Activated CD4-positive, alpha-beta T cell treated with anti-CD3 and anti-CD28 coated beads, Interleukin-2, amount 50 U/mL, for 16 hours (primary cell): ENCODE data around the gene SLC41A1.
A peak's percentile ranks its signal among the peaks of the same experiment; 100 is the strongest.

Source experiments
- DNase-seq: peaks from one replicate; pipeline ENCODE4 v3.0.0-alpha.2; 2020

The SLC41A1 gene

DNA sequence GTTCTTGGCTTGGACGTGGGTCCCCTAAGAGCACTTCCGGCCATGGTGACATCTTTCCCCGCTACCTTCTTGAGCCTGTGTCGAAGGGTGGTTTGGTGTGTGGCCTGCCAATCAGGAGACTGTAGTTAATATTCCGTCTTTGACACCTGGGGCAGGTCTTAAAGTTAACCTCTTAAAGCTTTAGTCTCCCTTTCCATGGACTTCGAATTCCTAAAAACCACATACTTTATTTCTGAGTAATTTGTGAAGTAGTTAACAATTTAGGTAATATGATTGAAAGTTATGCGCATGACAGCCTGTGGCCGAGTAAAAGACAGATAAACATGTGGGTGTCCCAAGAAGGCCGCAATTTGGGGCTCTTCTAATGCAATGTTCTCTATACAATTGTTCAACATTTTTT, 27.6 kb downstream of the SLC41A1 start:
- no peak for DNase-seq

DNA sequence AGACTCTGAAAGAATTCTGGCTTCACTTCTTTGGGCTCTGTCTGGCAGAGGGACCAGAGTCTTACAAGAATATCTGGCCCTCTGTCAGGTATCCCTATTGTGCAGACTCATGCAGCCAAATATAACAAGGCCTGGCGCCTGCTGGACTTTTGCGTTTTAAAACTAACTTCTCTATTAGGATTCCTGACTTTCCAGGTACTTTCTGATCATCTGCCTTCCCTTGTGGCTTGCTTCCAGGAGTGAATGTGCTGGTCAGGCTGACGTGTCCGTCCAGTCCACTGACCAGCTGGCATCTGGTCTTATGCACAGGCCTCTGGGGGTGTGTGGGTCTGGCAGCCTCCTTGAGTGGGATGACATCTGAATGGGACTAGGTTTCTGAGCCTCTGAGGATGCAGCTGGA, 29.1 kb downstream of the SLC41A1 start:
- DNase-seq: no peak

DNA sequence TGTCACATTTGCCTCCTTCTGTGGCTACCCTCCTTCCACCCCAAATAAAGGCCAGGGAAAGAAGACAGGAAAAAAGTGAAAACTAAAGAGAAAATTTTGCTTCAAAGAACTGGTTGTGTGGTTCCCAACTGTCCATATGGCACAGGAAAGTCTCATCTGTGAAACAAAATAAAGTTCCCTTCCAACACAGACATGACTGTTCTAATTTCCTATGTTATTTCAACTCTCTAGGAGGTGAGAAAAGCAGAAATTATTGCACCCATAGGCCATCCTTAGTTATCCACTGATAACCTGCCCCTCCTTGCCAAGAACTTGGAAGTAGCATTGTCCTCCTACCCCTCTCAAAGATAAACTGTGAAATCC, 29.6 kb downstream of the SLC41A1 start:
- no peak for DNase-seq

DNA sequence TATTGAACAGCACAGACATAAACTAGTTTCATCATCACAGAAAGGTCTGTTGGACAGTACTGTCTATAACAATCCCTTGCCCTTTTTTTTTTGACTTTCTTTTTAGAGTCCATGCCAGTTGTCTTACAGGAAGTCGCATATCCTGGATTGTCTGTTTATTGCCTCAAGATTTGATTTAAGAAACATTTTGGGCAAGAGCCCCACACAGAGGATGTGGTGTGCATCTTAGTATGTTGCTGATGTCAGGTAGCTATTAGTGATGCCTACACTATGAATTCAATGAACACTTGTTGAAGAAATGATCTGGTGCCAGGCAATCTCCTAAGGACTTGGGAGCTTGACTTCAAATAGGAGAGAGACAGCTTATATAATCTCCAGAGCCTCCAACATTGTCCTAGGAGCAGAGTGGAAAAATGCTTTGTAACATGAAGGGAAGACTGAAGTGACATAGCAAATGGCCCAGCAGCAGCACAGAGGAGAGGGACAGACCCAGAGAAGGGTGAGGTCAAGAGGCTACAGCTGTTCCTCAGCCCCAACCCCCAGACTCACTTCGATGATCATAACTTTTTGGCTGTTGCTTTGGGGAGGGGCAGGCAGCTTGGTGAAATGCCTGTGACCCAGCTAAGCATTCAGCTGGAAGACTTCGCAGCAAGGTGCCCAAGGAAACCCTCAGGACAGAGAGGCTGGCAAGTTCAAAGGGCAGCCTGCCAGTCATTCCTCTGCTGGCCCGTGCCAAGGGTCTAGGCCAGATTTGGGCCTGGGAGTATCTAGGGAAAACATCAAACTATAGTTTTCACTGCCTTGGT, 30.2 kb downstream of the SLC41A1 start:
- DNase-seq: no peak

DNA sequence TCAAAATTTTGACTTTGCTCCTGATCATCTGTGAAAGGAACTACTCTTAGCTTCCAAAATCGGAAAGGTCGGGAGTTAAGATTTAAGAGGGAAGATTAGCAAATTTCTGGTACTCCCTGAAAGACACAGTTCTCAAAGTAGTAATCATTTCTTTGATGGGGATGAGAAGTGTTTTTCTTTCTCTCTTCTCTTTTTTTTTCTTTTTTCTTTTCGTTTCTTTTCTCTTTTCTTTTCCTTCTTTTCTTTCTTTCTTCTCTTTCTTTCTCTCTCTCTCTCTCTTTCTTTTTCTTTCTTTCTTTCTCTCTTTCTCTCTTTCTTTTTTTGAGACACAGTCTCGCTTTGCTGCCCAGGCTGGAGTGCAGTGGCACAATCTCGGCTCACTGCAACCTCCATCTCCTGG, 32.7 kb downstream of the SLC41A1 start:
- no peak for DNase-seq

DNA sequence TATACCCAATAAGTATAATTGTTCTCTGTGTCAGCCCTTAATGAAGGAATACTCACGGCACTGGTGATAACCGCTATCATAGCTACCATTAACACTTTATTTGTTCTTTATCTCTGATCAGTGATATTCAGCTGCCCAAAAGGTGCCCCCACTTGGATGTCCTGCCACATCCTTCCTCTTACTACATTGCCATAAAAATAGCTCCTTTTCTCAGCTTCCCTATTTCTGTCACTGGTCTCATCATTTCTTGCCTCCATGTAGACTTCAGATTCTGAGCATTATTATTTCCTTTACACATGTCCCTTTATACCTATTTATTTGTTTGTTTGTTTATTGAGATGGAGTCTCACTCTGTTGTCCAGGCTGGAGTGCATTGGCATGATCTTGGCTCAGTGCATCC, 35.0 kb downstream of the SLC41A1 start:
- no peak for DNase-seq

DNA sequence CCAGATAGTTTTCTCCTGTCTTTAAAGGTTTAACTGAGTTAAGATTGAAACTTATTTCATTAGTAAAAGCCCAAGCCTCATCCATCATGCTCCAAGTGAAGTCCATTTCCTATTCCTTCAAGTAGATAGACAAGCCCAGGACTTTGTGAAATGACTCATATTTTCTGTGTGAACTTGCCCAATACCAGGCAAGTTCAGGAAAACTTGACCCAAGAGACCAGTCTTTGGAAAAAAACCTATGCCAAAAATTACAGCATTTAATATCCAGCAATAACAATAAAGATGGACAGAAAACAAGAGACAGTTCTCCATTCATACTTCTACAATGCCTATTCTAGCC, 37.3 kb downstream of the SLC41A1 start:
- DNase-seq: no peak

DNA sequence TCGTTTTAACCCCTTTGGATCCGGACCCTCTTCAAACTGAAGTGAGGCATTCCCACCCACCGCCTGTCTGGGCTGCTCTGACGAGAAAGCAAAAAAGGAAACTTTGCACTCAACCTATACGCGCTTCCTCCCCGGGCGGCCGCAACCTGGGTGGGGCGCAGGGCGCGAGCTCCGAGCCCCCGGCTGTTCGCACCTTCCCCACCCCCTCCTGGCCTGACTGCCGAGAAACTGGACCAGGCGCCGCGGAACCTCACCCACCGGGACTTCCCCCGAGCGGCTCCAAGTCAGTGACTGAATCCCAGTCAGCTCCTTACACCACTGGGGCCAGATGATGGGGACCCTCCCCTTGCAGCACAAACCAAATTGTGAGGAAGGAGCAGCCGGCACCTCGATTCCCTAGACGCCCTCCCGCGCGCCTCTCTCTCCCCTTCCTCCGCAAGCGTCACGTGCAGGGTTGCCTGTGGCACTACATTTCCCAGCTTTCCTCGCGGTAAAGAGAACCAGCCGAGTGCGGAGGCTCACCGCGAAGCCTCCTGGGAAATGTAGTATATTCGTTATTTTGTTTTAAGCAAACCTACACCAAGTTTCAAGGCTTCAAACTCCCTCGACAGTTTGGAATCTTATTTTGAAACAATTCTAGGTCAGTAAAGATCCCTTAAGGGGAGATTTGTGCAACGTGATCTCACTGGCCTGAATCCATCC, 37.8 kb downstream of the SLC41A1 start, which contains the start of gene RAB29:
Gene RAB29 (minus strand): TSS at position 468 of the 702 bp plus-strand sequence. CDS start 526 bp downstream, outside the sequence.
- peak; percentile 93 for DNase-seq

DNA sequence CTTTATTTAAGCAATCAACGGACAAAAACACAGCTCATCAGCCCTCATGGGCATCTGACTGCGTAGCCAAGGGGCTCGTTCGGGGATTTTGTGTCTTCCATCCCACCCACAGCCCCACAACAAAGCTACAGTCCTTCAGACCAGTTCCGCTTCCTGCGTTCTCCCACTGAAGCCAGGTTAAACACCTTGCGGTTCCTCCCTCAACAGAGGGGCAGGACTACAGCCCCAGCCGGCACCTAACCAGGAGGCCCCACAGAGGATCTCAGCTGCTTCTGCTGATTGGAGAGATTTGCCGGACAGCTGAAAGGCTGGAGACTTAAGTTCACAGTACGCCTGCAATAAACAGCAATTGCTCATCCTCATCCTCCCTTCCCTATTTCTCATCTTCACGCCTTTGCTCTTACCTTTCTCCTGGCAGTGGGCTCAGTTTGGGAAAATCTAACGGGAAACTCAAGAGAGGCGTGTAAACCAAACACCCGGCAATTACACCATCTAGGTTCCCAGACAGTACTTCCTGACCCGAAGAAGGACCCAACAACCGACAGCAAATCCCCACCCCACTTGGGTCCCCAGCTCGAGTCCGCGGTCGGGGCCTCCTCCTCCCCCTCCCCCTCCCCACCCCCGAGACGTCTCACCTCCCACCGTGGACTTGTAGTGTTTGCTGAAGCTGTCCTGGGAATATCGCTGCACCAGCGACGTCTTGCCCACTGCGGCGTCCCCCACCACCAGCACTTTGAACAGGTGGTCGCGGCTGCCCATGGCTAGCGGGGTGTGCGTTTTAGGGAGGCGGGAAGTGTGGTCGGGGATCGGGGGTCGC, 38.6 kb downstream of the SLC41A1 start:
- peak; percentile 65 for DNase-seq

DNA sequence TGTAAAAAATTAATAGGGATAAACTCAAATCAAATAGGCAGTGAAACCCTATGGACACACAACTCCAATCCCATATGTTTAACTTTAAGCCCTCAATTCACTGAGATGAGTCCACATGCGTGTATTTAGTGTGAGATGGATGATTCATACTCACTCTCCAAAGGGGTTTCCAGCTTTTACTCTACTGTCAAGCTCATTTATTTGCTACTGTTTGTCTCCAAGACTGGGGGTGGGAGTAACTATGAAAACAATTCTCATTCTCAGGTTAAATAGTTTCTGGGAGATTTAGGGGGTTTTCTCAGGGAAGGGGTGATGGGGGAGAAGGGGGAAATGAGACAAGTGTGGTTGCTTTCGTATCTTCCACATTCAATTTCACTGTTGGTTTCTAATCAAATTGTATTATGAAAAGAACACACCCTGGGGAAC, 40.4 kb downstream of the SLC41A1 start:
- DNase-seq: peak; percentile 76

DNA sequence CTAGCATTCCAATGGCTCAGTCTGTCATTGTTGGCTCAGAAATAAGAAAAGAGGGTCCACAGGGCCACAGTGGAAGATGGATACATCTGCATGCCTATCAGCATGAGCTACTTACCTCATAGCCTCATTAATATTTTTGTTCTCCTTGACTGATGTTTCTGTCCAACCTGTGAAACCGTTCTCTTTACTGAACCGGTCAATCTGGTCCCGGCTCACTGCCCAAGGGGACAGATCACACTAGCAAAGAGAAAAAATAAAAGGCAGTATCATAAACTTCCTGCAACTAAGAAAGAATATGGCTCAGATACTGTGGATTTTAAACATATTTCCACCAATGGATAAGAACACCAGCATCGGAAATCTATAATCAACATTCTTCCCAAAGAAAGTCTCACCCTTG, 42.4 kb downstream of the SLC41A1 start:
- no peak for DNase-seq

DNA sequence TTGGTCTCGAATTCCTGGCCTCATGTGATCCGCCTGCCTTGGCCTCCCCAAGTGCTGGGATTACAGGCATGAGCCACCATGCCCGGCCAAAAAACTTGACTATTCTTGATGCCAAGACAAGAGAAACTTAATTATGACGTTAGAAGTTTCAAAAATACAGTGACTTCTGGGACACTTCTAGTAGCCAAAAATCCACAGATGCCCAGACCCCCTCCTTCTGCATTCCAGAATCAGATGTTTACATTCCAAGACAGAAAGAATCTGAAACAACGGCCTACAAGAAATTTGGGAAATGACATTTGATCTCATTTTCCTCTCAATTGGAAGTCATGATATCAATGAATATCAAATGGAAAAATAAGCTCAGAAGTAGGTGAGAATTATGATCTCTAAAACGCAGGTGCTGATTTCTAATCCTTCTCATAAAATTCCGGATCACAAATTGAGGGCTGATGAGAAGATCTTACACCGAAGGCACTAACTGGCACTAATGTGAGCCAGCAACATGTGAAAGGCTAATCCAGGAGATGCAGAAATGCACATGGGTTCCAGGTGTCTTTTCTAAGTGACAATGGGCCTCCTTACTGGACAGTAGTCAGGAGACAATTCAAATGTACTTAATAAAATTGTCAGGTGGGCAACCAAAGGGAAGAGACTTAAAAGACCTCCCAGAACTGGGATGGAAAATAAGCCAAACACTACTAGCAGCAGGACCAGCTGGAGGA, 43.2 kb downstream of the SLC41A1 start:
- DNase-seq: no peak

DNA sequence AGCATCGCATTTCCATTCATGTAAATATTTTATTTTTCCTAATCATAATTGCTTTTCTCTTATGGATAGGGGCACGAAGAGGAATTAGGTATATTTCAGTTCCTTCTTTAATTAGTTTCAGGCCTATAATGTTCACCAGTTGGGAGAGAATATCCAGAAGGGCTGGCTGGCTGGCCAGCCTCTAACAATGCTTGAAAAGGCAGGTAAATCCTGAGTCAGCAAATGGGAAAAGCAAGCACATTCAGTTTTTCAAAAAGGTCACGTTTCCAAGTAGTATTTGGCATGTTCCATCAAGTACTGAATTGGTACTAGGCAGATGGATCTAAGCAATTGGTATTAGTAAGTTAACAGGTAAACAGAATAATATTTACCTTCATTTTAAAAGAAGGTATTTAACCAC, 45.8 kb downstream of the SLC41A1 start:
- no peak for DNase-seq

DNA sequence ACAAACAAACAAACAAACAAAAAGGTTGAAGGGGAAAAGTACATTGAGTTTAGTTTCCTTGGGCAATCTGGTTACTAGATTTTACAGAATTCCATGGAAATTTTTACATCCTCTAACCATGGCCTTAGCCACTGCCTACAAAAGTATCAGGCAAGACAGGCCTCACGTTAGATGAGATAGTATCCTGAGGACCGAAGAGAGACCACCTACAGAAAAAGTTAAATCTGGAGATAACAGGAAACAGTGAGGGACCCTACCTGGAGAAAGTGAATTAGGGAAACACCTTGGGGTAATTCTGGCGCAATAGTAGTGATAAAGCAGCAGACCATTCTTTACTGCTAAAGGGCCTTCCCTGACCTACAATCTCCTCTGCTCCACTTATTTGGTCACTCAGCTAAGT, 46.4 kb downstream of the SLC41A1 start:
- DNase-seq: no peak

DNA sequence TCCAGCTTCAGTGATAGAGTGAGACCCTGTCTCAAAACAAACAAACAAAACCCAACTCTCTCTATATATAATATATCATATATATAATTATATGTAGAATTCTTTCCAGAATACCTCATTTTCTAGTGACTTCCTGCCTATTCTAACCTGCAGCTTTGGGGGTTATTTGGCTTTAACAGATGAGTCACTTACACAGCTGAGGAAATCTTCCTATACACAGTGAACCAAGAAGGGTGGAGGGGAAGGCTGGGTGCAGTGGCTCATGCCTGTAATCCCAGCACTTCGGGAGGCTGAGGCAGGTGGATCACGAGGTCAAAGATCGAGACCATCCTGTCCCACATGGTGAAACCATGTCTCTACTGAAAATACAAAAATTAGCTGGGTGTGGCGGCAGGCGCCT, 47.0 kb downstream of the SLC41A1 start:
- no peak for DNase-seq

DNA sequence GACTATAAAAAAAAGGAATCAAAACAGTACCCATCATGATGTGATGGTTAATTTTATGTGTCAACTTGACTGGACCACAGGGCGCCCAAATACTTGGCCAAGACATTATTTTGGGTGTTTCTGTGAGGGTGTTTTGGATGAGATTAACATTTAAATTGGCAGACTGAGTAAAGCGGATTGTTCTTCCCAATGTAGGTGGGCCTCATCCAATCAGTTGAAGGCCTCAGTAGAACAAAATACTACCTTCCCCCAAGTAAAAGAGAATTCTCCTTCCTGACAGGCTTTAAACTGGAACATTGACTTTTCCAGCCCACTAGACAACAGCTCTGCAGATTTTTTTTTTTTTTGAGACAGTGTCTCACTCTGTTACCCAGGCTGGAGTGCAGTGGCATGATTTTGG, 48.4 kb downstream of the SLC41A1 start:
- DNase-seq: no peak

DNA sequence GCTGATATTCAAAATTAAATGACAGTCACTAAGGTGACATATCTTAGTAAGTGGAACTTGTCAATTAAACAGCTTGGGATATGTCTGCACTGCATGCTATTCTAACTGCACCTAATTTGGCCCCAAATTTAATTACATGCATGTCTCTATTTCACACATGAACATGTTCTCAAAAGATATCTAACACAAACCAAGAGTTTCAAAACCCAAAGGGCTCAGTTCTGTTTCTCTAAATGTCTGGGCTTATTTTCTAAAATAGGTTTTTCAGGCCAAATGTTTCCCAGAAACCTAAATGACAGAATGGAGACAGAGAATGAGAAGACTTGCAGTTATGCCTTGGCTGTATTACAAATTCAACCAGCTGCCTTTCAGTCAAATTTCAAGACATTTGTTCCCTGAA, 49.0 kb downstream of the SLC41A1 start:
- peak; percentile 27 for DNase-seq

DNA sequence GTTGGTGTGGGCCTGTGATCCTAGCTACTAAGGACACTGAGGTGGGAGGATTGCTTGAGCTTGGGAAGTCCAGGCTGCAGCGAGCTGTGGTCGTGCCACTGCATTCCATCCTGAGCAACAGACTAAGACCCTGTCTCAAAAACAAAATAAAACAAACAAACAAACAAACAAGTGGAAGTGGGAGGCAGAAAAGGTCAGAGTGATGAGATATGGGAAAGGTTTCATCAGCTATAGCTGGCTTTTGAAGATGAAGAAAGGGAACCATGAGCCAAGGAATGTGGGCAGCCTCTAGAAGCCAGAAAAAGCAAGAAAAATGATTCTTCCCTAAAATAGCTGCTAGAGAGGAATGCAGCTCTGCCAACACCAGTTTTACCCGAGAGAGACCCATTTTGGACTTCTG, 52.4 kb downstream of the SLC41A1 start:
- DNase-seq: no peak

DNA sequence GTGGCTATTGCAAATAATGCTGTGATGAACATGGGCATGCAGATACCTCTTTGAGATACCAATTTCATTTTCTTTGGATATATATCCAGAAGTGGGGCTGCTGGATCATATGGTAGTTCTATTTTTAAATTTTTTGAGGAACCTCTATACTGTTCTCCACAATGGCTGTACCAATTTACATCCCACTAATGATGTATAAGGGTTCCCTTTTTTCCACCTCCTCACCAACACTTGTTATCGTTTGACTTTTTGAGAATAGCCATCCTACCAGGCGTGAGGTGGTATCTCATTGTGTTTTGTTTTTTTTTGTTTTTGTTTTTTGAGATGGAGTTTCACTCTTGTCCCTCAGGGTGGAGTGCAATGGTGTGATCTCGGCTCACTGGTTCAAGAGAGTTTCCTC, 56.4 kb downstream of the SLC41A1 start:
- DNase-seq: no peak

DNA sequence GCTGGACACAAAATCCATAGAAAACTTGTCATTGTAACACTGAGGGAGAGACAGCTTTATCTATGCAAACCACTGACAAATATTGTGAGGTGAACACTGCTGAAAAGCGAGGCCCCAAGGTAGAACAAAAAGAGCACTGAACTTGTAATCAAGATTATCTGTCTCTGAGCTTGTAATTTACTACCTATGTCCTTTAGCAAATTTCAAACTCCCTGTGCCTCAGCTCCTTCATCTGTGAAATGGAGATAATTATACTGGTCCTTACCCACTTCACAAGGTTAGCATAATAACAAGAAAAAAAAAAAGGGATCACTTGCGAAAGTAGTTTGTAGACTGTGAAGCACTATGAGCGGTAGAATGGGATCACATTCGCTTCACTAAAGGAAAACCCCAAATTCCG, 58.1 kb downstream of the SLC41A1 start:
- no peak for DNase-seq

DNA sequence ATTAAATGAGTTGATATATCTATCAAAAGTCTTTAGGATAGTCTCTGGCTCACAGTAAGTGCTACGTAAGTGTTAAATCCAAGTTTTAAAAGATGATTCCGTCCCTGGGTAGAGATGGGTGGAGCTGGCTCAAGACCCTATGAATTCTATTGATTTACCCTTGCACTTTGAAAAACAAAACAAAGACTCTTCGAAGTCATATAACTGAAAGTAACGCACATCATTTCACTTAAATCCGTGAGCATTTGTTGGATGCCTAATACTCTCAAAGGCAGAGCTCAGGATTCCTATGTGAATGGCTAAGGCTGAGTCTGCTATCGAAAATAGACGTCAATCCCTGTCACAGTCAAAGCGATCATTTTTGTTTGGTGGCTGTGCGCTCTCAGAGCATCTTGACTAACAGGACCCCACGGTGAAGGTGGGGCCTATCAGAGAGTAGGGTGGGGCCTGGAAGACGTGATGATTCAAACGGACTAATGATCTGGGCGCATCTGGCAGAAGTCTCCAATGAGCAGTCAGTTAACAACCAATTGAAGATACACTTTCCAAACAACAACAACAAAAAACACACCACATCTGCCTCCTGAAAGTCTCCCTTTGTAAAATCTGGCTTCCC, 61.9 kb downstream of the SLC41A1 start:
- DNase-seq: no peak
